Measurements from ENCODE around the gene POLR2H.

Gene POLR2H

GRCh38 chr3:184353546-184353941 is 8.0 kb upstream of the POLR2H start:
- DNase-seq: no peak

- peak; percentile 66 for DNase-seq
Measured at GRCh38 chr3:184354121-184354728, 7.3 kb upstream of the POLR2H start.

GRCh38 chr3:184354754-184355153 is 6.8 kb upstream of the POLR2H start:
- no peak for DNase-seq

GRCh38 chr3:184355261-184356040 is 6.1 kb upstream of the POLR2H start:
- no peak for DNase-seq

GRCh38 chr3:184357248-184358123 is 4.0 kb upstream of the POLR2H start:
- no peak for DNase-seq

GRCh38 chr3:184358124-184358767 is 3.3 kb upstream of the POLR2H start:
- no peak for DNase-seq

GRCh38 chr3:184358921-184359350 is 2.6 kb upstream of the POLR2H start:
- no peak for DNase-seq

- DNase-seq: no peak
Measured at GRCh38 chr3:184359610-184360009, 1.9 kb upstream of the POLR2H start.

- no peak for DNase-seq
Measured at GRCh38 chr3:184360070-184360928, 1.2 kb upstream of the POLR2H start.

GRCh38 chr3:184360929-184361531 is 480 bp upstream of the POLR2H start:
- DNase-seq: no peak

GRCh38 chr3:184361932-184362667 is 590 bp downstream of the POLR2H start:
- peak; percentile 51 for DNase-seq

GRCh38 chr3:184362668-184363546 is 1.4 kb downstream of the POLR2H start:
- DNase-seq: peak; percentile 98

- DNase-seq: no peak
Measured at GRCh38 chr3:184366619-184367289, 5.2 kb downstream of the POLR2H start.

GRCh38 chr3:184368116-184368515 is 6.6 kb downstream of the POLR2H start:
- DNase-seq: no peak

- no peak for DNase-seq
Measured at GRCh38 chr3:184368586-184369183, 7.2 kb downstream of the POLR2H start.

GRCh38 chr3:184371570-184372018 is 10.1 kb downstream of the POLR2H start:
- peak; percentile 77 for DNase-seq

GRCh38 chr3:184372296-184372821 is 10.8 kb downstream of the POLR2H start:
- no peak for DNase-seq

- no peak for DNase-seq
Measured at GRCh38 chr3:184372911-184373310, 11.4 kb downstream of the POLR2H start.

All from activated CD4-positive, alpha-beta T cell treated with anti-CD3 and anti-CD28 coated beads, Interleukin-10, Interleukin-2, amounts not matched to agents 100 ng/mL and 50 ng/mL, durations not matched to agents 16 hours and 8 hours (primary cell).